GM21367 (cell line): Measurements from ENCODE around the gene PTPN9.
"Not testable (repeated sequence)": the region's sequence is repeated elsewhere in the genome, so short reads cannot be mapped to it uniquely, and the experiment has no call there.

Experiments
- ATAC-seq: cut with Tn5 transposase; IDR thresholded peaks from one replicate; pipeline ENCODE4 v1.9.1; 2021; ENCODE audit not compliant: unreplicated experiment

The PTPN9 gene

GRCh38 chr15:75532413-75533250 is 46.5 kb downstream of the PTPN9 start:
- no peak for ATAC-seq

- ATAC-seq, result no peak
Observed at GRCh38 chr15:75531041-75531450, 48.1 kb downstream of the PTPN9 start.

GRCh38 chr15:75530169-75530568 is 48.9 kb downstream of the PTPN9 start:
- ATAC-seq, result no peak

- not testable (repeated sequence) for ATAC-seq
Observed at GRCh38 chr15:75525756-75526155, 53.4 kb downstream of the PTPN9 start.

GRCh38 chr15:75523011-75523410 is 56.1 kb downstream of the PTPN9 start:
- ATAC-seq, result no peak

GRCh38 chr15:75517233-75517632 is 61.9 kb downstream of the PTPN9 start:
- no peak for ATAC-seq

- no peak for ATAC-seq
Observed at GRCh38 chr15:75508840-75509532, 70.1 kb downstream of the PTPN9 start.

- ATAC-seq, result no peak
Observed at GRCh38 chr15:75502360-75502759, 76.8 kb downstream of the PTPN9 start.

- ATAC-seq, result no peak
Observed at GRCh38 chr15:75493732-75494131, 85.4 kb downstream of the PTPN9 start.

GRCh38 chr15:75483961-75484360 is 95.2 kb downstream of the PTPN9 start:
- no peak for ATAC-seq

GRCh38 chr15:75483556-75483955 is 95.6 kb downstream of the PTPN9 start:
- ATAC-seq, result not testable (repeated sequence)

GRCh38 chr15:75483106-75483505 is 96.0 kb downstream of the PTPN9 start:
- no peak for ATAC-seq

- not testable (repeated sequence) for ATAC-seq
Observed at GRCh38 chr15:75480463-75480862, 98.7 kb downstream of the PTPN9 start.

GRCh38 chr15:75479670-75480069 is 99.4 kb downstream of the PTPN9 start:
- no peak for ATAC-seq

- not testable (repeated sequence) for ATAC-seq
Observed at GRCh38 chr15:75477094-75477493, 102.0 kb downstream of the PTPN9 start.

GRCh38 chr15:75468913-75469598 is 110.1 kb downstream of the PTPN9 start:
- no peak for ATAC-seq

- no peak for ATAC-seq
Observed at GRCh38 chr15:75460646-75461045, 118.5 kb downstream of the PTPN9 start.

GRCh38 chr15:75459581-75459980 is 119.5 kb downstream of the PTPN9 start:
- ATAC-seq, result no peak

GRCh38 chr15:75456710-75457109 is 122.4 kb downstream of the PTPN9 start:
- no peak for ATAC-seq

GRCh38 chr15:75455982-75456531 is 123.1 kb downstream of the PTPN9 start:
- ATAC-seq, result no peak

- no peak for ATAC-seq
Observed at GRCh38 chr15:75455424-75455981, 123.6 kb downstream of the PTPN9 start.
